ENCODE data around the gene HSPA5. TPM values are rescaled to one million over a fixed set of nuclear protein-coding genes. Genes with fewer than 3 reads are reported as not detected.

The HSPA5 gene
- total and polyA plus RNA-seq, 2 donors (not counting 1 experiment from before 2014, with no cell fraction given): 40.1 to 94.5 TPM

DNA sequence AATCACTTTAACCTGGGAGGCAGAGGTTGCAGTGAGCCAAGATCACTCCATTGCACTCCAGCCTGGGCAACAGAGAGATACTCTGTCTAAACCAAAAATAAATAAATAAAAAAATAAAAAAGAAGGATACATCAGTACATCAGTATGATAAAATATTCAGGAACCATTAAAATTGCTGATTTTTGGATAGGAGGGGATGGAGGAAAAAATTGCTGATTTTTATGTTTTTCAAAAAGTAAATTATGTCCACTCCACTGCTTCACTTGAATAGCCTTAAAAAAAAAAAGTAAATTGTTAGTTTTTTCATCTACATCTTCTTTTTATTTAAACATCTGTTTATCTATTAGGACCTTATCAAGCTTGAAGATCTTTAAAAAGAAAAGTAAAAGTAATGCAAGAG is 13.1 kb upstream of the HSPA5 start:
- H3K4me2 ChIP-seq (replicated peaks; ENCODE audit: low read depth, low read length, poor library complexity, severe bottlenecking): no peak overlapping the region
- no peaks in the 10 kb centered on the region for H3K4me1 ChIP-seq (ENCODE audit: control insufficient read depth in 2 of 2, insufficient read depth in 2 of 2, low read length in 2 of 2)
- no peaks in the 10 kb centered on the region for H3K27me3 ChIP-seq (replicated peaks in 1 of 4; ENCODE audit: control extremely low read depth in 1 of 4, control insufficient read depth in 3 of 4, insufficient read depth in 4 of 4, low read length in 3 of 4)
- no peak for TF ChIP-seq EZH2 (IDR thresholded peaks at IDR 0.05; ENCODE audit: borderline replicate concordance, insufficient read depth, low read depth, low read length, poor library complexity, severe bottlenecking)
- TF ChIP-seq, protein P1, sequence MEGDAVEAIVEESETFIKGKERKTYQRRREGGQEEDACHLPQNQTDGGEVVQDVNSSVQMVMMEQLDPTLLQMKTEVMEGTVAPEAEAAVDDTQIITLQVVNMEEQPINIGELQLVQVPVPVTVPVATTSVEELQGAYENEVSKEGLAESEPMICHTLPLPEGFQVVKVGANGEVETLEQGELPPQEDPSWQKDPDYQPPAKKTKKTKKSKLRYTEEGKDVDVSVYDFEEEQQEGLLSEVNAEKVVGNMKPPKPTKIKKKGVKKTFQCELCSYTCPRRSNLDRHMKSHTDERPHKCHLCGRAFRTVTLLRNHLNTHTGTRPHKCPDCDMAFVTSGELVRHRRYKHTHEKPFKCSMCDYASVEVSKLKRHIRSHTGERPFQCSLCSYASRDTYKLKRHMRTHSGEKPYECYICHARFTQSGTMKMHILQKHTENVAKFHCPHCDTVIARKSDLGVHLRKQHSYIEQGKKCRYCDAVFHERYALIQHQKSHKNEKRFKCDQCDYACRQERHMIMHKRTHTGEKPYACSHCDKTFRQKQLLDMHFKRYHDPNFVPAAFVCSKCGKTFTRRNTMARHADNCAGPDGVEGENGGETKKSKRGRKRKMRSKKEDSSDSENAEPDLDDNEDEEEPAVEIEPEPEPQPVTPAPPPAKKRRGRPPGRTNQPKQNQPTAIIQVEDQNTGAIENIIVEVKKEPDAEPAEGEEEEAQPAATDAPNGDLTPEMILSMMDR (IDR thresholded peaks at IDR 0.05): no peak
- no peaks in the 10 kb centered on the region for H3K9me3 ChIP-seq (ENCODE audit: control extremely low read depth in 1 of 3, control insufficient read depth in 2 of 3, insufficient read depth in 1 of 3, low read length in 2 of 3)
- no peak overlapping the region for H3K9ac ChIP-seq (ENCODE audit: low read length)
- no peak overlapping the region for H3K27ac Mint-ChIP-seq
- no peak overlapping the region for H3K4me3 ChIP-seq (ENCODE audit: control extremely low read depth in 1 of 5, extremely low read depth in 1 of 5, insufficient read depth in 1 of 5, low read depth in 2 of 5, low read length in 4 of 5)
- no peak overlapping the region for H3K4me3 Mint-ChIP-seq
- DNase-seq (no peak), ATAC-seq (ENCODE audit: low read depth) (no peak)
- POLR2A ChIA-PET: no interaction called here
- CTCF ChIA-PET: no interaction called here
- peaks cover 4% of the 10 kb centered on the region for H3K4me1 Mint-ChIP-seq
- intact Hi-C loops (cut with micrococcal nuclease): no loop called here
- no peak overlapping the region for H3K27ac ChIP-seq (ENCODE audit: low read length in 2 of 2)
- H2AFZ ChIP-seq (ENCODE audit: insufficient read depth, low read depth, low read length, poor library complexity, severe bottlenecking): no peak overlapping the region
- no peaks in the 10 kb centered on the region for H3K9me3 Mint-ChIP-seq (ENCODE audit: insufficient read depth)
- H3K79me2 ChIP-seq (ENCODE audit: control insufficient read depth, insufficient read depth, low read length): no peaks in the 10 kb centered on the region
- no peaks in the 10 kb centered on the region for H3K36me3 ChIP-seq (replicated peaks in 1 of 2; ENCODE audit: control extremely low read depth in 1 of 2, control insufficient read depth in 1 of 2, extremely low read depth in 1 of 2, insufficient read depth in 2 of 2, low read length in 1 of 2)
- H4K20me1 ChIP-seq (ENCODE audit: control insufficient read depth, insufficient read depth, low read length, poor library complexity, severe bottlenecking): no peaks in the 10 kb centered on the region
- no peaks in the 10 kb centered on the region for H3K27me3 Mint-ChIP-seq

DNA sequence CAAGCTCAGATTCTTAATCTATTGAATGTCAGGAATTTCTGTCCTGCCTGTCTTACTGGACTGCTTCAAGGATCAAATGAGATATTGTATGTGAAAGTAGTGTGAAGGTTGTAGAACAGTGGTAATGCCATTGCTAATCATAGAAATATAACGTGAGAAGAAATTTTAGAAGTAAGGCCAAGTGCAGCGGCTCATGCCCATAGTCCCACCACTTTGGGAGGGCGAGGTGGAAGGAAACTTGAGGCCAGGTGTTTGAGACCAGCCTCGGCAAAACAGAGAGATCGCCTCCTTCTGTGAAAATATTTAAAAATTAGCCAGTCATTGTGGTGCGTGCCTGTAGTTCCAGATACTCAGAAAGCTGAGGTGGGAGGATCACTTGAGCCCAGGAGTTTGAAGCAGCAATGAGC is 5.1 kb upstream of the HSPA5 start:
- no peak overlapping the region for H3K4me3 ChIP-seq (ENCODE audit: control extremely low read depth in 1 of 5, extremely low read depth in 1 of 5, insufficient read depth in 1 of 5, low read depth in 2 of 5, low read length in 4 of 5)
- no peak for DNase-seq
- no peaks in the 10 kb centered on the region for H3K36me3 ChIP-seq (replicated peaks in 1 of 2; ENCODE audit: control extremely low read depth in 1 of 2, control insufficient read depth in 1 of 2, extremely low read depth in 1 of 2, insufficient read depth in 2 of 2, low read length in 1 of 2)
- H3K27me3 Mint-ChIP-seq: no peaks in the 10 kb centered on the region
- POLR2A ChIA-PET: no interaction called here
- TF ChIP-seq, protein P1 (IDR thresholded peaks at IDR 0.05): no peak
- TF ChIP-seq EZH2 (IDR thresholded peaks at IDR 0.05; ENCODE audit: borderline replicate concordance, insufficient read depth, low read depth, low read length, poor library complexity, severe bottlenecking): no peak
- no peaks in the 10 kb centered on the region for H3K27me3 ChIP-seq (replicated peaks in 1 of 4; ENCODE audit: control extremely low read depth in 1 of 4, control insufficient read depth in 3 of 4, insufficient read depth in 4 of 4, low read length in 3 of 4)
- intact Hi-C loops (cut with micrococcal nuclease): no loop called here
- no peak overlapping the region for H3K27ac ChIP-seq (ENCODE audit: low read length in 2 of 2)
- no peak overlapping the region for H2AFZ ChIP-seq (ENCODE audit: insufficient read depth, low read depth, low read length, poor library complexity, severe bottlenecking)
- 61% methylated on average over 2 of the region's 6 CpGs for WGBS (ENCODE audit: insufficient coverage)
- no peaks in the 10 kb centered on the region for H3K9me3 ChIP-seq (ENCODE audit: control extremely low read depth in 1 of 3, control insufficient read depth in 2 of 3, insufficient read depth in 1 of 3, low read length in 2 of 3)
- peaks cover 6 to 9% of the 10 kb centered on the region in 2 donors for H3K4me1 ChIP-seq (ENCODE audit: control insufficient read depth in 2 of 2, insufficient read depth in 2 of 2, low read length in 2 of 2)
- CTCF ChIA-PET: no interaction called here
- no peaks in the 10 kb centered on the region for H3K79me2 ChIP-seq (ENCODE audit: control insufficient read depth, insufficient read depth, low read length)
- H3K4me1 Mint-ChIP-seq: peaks cover 8% of the 10 kb centered on the region
- H3K4me3 Mint-ChIP-seq: no peak overlapping the region
- H3K9me3 Mint-ChIP-seq (ENCODE audit: insufficient read depth): no peaks in the 10 kb centered on the region
- ATAC-seq (ENCODE audit: low read depth): no peak
- no peaks in the 10 kb centered on the region for H4K20me1 ChIP-seq (ENCODE audit: control insufficient read depth, insufficient read depth, low read length, poor library complexity, severe bottlenecking)
- H3K27ac Mint-ChIP-seq: no peak overlapping the region
- no peak overlapping the region for H3K4me2 ChIP-seq (replicated peaks; ENCODE audit: low read depth, low read length, poor library complexity, severe bottlenecking)
- H3K9ac ChIP-seq (ENCODE audit: low read length): no peak overlapping the region
